Loucy (cell line): ENCODE measurements around the gene ZDHHC14.

Source experiments
- H2AFZ ChIP-seq: fragments of 200-600 bp; sonication (generic); 2 replicates; pipeline ENCODE4 v1.6.0; 2016; ENCODE audit warnings: antibody characterized with exemption, mild to moderate bottlenecking, low read length, moderate library complexity
- H3F3A ChIP-seq: fragments of 200-600 bp; 2 replicates; pipeline ENCODE4 v1.6.0; 2016; ENCODE audit warnings: antibody characterized with exemption, low read depth, mild to moderate bottlenecking
- H3K27me3 ChIP-seq: fragments of 200-600 bp; sonication (generic); 2 replicates; pipeline ENCODE4 v1.6.1; 2014; ENCODE audit warnings: low read length, mild to moderate bottlenecking; ENCODE audit not compliant: insufficient read depth, poor library complexity, severe bottlenecking
- H3K36me3 ChIP-seq: fragments of 200-600 bp; sonication (generic); 2 replicates; pipeline ENCODE4 v1.6.1; 2016; ENCODE audit warnings: low read length; ENCODE audit not compliant: insufficient read depth
- H3K4me1 ChIP-seq: fragments of 200-600 bp; sonication (generic); 2 replicates; pipeline ENCODE4 v1.5.1; 2014; ENCODE audit warnings: low read length, mild to moderate bottlenecking; ENCODE audit not compliant: insufficient read depth, poor library complexity, severe bottlenecking
- H3K4me2 ChIP-seq: fragments of 200-600 bp; sonication (generic); 2 replicates; pipeline ENCODE4 v1.6.0; 2014; ENCODE audit warnings: antibody characterized with exemption, low read length, low read depth, mild to moderate bottlenecking; ENCODE audit not compliant: poor library complexity, severe bottlenecking
- H3K4me3 ChIP-seq: fragments of 200-600 bp; sonication (generic); 2 replicates; pipeline ENCODE4 v1.5.1; 2014; ENCODE audit warnings: low read length, mild to moderate bottlenecking, mixed read lengths; ENCODE audit not compliant: poor library complexity, severe bottlenecking
- H3K79me2 ChIP-seq: fragments of 200-600 bp; sonication (generic); 2 replicates; pipeline ENCODE4 v1.6.1; 2014; ENCODE audit warnings: low read length; ENCODE audit not compliant: insufficient read depth
- H3K9ac ChIP-seq: fragments of 200-600 bp; sonication (generic); 2 replicates; pipeline ENCODE4 v1.6.0; 2014; ENCODE audit warnings: mild to moderate bottlenecking, low read depth, low read length, moderate library complexity; ENCODE audit not compliant: poor library complexity, severe bottlenecking
- H3K9me2 ChIP-seq: fragments of 200-600 bp; sonication (generic); replicated peaks from 2 replicates; pipeline ENCODE4 v1.6.1; 2016; ENCODE audit warnings: low read depth, low read length, mixed read lengths
- H3K9me3 ChIP-seq: fragments of 200-600 bp; sonication (generic); 2 replicates; pipeline ENCODE4 v1.6.1; 2014; ENCODE audit warnings: mild to moderate bottlenecking, antibody characterized with exemption, low read length, low read depth; ENCODE audit not compliant: insufficient read depth
- H4K20me1 ChIP-seq: fragments of 200-600 bp; sonication (generic); 2 replicates; pipeline ENCODE4 v1.6.0; 2014; ENCODE audit warnings: antibody characterized with exemption, low read length, mild to moderate bottlenecking; ENCODE audit not compliant: insufficient read depth, poor library complexity, severe bottlenecking
- CTCF ChIP-seq: fragments of 200-600 bp; sonication (generic); conservative IDR thresholded peaks from 2 replicates; pipeline ENCODE4 v1.5.1; 2014; ENCODE audit warnings: mild to moderate bottlenecking, antibody characterized with exemption, low read length
- EZH2phosphoT487 ChIP-seq: fragments of 200-600 bp; IDR thresholded peaks from 2 replicates; pipeline ENCODE4 v1.6.1; 2018; ENCODE audit warnings: antibody characterized with exemption, mild to moderate bottlenecking, moderate library complexity, borderline replicate concordance

Gene ZDHHC14

GRCh38 chr6:157669323-157669722 lies 288.3 kb downstream of the ZDHHC14 start:
- Histone ChIP-seq H3F3A (no peaks in the 10 kb centered on the region), H3K79me2 (no peaks in the 10 kb centered on the region), H3K9ac (no peak overlapping the region), H4K20me1 (no peaks in the 10 kb centered on the region), H3K4me1 (no peaks in the 10 kb centered on the region), H3K9me3 (no peaks in the 10 kb centered on the region), H3K4me2 (no peak overlapping the region), H3K9me2 (no peaks in the 10 kb centered on the region), H3K36me3 (no peaks in the 10 kb centered on the region), H2AFZ (no peak overlapping the region), H3K27me3 (no peaks in the 10 kb centered on the region), H3K4me3 (no peak overlapping the region)
- TF ChIP-seq CTCF (no peak), EZH2phosphoT487 (no peak)

GRCh38 chr6:157669747-157670216 lies 288.8 kb downstream of the ZDHHC14 start:
- Histone ChIP-seq H4K20me1 (no peaks in the 10 kb centered on the region), H3K4me2 (no peak overlapping the region), H3K9ac (no peak overlapping the region), H3K9me2 (no peaks in the 10 kb centered on the region), H3K27me3 (no peaks in the 10 kb centered on the region), H3K4me3 (no peak overlapping the region), H2AFZ (no peak overlapping the region), H3K4me1 (no peaks in the 10 kb centered on the region), H3F3A (no peaks in the 10 kb centered on the region), H3K79me2 (no peaks in the 10 kb centered on the region), H3K9me3 (no peaks in the 10 kb centered on the region), H3K36me3 (no peaks in the 10 kb centered on the region)
- no peak for TF ChIP-seq EZH2phosphoT487
- no peak for TF ChIP-seq CTCF

GRCh38 chr6:157670466-157671186 lies 289.6 kb downstream of the ZDHHC14 start:
- Histone ChIP-seq H2AFZ (no peak overlapping the region), H3K4me3 (no peak overlapping the region), H4K20me1 (no peaks in the 10 kb centered on the region), H3K9ac (no peak overlapping the region), H3K27me3 (no peaks in the 10 kb centered on the region), H3K36me3 (no peaks in the 10 kb centered on the region), H3F3A (no peaks in the 10 kb centered on the region), H3K9me3 (no peaks in the 10 kb centered on the region), H3K4me1 (no peaks in the 10 kb centered on the region), H3K79me2 (no peaks in the 10 kb centered on the region), H3K4me2 (no peak overlapping the region), H3K9me2 (no peaks in the 10 kb centered on the region)
- TF ChIP-seq EZH2phosphoT487 (no peak), CTCF (no peak)
